ENCODE measurements around the gene THAP4.

THAP4 gene

DNA sequence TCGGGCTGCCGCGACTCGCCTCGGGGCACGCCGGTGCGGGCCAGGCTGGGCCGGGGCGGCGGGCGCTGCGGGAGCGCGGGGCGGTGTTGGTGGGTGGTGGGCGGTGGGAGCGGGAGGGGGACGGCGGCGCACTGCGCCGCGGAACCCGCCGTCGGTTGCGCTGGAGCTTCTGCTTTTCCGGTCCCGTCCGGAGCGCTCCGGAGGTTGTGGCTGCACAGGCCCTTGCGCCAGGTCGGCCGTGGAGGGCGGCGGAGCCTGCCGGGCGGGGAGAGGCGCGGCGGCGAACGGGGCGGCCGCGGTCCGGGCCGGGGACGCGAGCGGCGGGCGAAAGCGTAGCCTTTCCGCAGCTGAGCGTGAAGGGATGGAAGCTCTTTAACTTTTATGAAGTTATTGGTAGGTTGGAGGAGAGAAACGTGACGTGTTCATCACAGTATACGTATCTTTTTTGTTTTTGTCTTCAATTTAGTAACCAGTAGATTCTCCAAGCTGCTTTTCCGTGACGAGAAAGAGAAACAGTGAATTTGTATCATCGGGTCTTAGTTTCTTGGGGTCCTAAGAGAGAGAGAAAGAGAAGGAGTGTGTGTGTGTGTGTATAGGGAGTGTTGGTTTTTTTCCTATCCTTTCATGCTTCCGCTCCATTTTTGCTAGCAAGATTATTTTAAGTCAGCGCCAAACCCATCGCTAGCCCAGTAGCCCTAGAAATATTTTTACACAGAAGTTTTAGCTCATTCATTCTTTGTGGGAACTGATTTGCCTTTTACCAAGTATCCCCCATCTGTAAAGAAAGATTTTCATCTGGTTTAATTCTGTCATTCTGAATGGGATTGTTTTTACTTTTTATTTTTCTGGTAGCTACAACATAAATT, 1.1 kb upstream of the THAP4 start:
- peak; percentile 44 for DNase-seq

DNA sequence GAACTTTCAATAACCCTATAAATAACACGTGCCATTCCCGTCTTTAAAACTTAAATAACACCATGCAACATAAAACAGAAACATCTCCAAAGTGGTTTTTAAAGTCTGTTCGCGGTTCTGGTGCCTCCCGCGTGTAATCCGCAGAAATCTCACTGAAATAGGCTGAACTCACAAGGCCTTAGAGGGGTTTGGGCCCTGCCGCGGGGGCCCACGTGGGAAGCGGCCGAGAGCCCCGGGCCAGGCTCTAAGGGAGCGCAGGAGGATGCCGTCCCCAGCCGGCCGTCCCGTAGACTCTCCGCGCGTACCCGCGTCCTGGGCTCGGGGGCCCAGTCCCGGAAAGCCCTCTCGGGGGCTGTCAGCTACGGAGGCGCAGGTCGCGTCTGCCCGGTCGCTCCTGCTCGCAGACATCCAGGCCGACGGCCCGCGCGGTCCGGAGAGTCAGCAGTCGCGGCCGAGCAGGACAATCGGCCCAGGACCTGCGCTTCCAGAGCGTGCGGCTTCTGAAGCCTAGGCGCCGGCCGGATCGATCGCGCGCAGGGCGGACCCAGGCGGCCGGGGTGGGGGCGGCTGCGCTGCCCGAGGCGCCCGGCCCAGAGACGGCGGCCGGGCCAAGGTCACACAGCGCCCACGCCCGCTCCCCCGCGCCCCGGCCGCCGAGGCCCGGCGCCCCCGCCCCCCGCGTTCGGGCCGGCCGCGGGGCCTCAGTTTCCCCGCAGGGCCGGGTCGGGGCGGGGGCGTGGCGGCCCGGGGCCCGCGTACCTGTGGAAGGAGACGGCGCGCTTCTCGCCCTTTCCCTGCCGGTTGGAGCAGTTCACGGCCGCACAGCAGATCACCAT, 558 bp downstream of the THAP4 start:
- DNase-seq, result peak; percentile 65

DNA sequence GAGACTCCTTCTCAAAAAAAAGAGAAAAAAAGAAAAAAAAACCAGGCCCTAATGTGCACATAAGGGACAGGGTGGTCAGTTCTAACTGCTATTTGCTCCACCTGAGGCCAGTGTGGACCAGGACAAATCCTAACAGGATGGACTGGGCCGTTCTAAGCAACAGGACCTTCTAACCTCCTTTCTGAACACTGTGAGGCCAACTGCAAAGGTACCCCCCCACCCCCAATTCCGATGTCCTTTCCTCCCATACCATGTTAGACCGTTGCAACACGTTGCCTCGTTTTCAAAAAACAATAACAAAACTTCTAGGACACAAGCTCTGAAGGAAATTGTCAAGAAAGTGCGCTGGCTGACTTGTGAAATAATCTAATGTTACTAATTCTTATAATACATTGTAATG, 1.2 kb downstream of the THAP4 start:
- peak; percentile 14 for DNase-seq

GRCh38 chr2:241633561-241633960, 3.4 kb downstream of the THAP4 start:
- DNase-seq, result no peak

DNA sequence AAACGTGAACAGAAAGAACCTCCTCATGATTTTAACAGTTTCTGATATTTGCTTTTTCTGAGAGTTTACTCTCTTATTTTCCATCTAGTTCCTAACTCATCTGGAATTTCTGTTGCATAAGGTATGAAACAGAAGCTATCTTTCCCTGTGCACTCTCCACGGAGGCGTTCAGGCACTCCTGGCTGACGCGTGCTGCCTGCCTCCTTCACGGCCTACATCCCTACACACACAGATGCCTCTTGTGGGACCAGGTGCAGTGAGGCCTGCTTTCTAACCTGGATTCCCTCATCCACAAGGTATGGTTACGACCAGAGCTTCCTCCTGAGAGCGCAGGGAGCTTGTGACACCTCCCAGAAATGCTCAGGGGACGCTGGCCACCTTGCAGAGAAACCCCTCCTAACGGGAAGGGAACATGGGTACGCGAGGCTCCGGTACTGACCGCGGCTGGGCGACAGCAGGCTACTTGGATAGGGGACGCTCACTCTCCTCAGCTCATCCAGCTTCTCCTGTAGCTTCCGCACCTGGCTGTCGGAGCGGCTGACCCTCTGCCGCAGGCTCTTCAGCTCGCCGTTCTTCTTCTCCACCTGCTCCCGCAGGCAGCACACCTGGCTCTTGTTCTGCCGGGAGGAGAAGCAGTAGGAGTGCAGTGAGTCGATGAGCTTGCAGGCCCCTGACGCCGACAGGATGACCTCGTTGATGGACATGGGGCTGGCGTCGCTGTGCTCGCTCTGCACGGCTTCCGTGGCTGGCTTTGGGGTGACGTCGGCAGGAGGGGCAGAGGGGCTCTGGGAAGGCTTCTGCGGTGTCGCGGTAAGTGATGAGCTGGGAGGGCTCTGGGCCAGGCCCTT, 4.3 kb downstream of the THAP4 start:
- DNase-seq, result no peak

GRCh38 chr2:241629762-241630435, 7.1 kb downstream of the THAP4 start:
- no peak for DNase-seq

DNA sequence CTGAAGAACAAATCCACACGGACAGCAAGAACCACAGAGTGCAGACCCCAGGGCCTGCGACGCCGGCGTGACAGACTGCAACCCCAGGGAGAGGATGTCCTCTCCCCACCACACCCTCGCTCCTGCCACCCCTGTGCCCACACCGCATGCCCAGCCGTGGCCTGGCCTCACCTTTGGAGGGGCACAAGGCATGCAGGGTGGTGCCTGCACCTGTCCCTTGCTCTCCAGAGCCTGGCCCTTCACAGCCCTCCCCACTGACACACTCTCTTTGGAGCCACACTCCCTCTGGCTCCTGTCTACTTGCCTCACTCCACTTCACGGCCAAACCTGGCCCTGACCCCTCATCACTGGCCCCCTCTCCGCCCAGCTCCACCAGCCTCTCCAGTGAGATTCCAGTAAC, 9.3 kb downstream of the THAP4 start:
- DNase-seq, result no peak

GRCh38 chr2:241620419-241620769, 16.6 kb downstream of the THAP4 start:
- DNase-seq, result no peak

- no peak for DNase-seq
Measured at GRCh38 chr2:241619597-241620418, 17.1 kb downstream of the THAP4 start.

DNA sequence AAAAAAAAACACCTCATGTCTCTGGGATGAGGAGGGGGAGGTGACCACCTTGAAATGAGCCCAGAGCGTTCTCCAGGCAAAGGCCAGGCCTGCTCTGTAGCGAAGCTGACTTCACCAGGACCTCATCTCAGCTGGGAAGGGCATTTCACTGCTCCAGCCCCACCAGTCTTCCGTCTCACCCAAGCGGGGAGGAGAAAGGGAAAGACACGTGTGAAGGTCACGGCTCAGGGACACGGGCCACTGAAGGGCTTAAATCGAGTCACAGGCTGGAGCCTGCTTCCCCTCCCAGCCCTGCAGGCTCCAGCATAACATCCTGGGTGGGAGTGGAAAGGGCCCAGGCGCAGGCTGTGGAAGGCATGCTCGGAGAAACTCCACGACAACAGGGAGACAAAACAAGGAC, 18.1 kb downstream of the THAP4 start:
- no peak for DNase-seq

GRCh38 chr2:241618296-241618805, 18.6 kb downstream of the THAP4 start:
- no peak for DNase-seq

DNA sequence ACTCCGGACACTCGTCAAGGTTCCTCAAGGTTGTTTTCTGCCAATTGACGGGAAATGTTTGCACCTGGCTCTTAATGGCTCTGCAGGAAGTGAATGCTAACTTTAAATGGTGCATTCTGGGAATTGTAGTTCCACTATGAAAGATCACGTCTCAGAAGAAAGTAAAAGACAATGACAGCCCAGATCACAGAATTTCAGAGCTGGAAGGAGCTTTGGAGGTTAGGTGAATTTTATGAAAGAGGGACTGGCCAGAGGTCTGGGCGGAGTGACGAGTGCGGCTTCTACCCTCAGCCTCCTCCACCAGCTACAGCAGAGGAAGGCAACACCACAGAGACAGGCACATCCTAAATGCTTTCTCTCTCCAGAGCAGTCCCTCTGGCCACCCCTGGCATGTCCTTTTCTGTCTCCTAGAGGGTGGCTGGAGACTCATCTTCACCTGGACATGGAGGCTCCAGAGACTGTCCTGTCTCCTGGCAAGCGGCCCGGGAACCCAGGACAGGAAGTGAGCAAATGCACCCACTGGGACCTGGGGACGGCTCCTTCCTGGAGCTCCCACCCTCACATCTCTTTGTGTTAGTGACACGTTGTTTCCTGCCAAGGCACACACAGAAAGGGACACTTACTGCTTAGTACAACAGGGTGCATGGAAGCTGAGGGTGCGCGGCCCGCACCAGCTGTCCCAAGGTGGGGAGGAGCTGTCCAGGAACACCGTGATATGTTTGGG, 19.4 kb downstream of the THAP4 start:
- DNase-seq, result peak; percentile 48

DNA sequence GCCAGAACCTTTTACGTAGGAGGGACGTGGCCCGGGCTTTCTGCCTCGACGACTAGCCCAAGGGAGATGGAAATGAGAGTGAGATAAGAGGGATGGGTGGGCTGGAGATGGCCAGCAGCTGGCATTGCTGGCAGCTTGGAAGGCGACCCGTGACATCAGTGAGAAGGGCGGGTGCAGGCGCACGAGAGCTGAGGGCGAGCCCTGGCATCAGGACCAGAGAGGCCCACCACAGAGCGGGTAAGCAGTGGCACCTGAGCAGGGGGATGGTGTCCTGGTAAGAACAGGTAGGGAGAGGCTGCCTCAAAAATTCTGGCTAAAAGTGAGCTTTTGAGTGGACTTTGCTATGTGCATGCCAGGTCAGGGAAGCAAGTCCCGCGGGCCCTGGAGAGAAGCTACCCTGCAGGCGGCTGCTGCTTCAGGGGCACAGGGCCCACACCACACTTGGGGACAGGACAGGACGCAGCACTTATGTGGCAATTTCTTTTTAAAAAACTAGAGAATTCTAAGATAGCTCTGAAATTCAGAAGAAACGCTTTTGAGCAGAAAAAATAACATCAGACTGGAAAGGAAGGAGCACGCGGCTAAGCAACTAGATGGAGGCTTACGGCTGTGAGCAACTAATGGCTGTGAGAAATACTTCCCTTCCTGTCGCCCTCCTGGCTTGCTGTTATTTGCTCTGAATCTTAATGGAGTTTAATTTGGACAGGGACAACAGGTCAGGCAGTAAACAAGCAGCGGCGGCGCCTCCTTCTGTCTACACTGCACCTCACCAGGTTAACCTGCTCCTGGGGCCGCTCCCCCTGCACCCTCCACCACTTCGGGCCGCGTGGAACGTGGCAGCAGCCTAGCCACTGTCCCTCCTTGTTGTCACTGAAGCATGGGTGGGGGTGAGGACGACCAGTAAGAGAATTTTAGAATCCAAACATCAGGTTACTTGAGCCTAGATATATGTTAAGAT, 20.5 kb downstream of the THAP4 start:
- no peak for DNase-seq

DNA sequence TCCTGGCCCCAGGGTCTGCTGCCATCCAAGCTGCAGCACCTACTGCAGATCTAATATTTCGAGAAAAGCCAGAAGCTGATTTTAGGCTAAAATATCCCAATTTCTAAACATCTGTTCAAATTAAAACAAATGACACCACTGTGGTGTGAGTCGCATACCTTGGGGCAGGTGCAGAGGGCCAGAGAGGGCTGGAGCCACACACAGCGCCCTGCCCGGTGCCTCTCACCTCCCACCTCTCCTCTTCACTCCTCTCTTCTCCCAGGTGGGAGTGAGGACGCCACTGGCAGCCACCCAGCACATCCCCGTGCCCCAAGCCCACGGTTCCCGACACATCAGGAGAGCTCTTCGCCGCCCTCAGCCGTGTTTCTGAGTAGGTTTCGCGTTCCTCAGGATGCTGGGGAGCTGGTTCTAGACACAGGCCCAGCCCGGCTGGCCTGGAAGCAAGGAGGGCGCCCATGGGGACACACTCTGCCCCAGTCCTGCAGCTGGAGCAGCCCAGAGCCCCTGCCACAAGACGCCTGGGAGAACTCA, 21.4 kb downstream of the THAP4 start:
- no peak for DNase-seq

DNA sequence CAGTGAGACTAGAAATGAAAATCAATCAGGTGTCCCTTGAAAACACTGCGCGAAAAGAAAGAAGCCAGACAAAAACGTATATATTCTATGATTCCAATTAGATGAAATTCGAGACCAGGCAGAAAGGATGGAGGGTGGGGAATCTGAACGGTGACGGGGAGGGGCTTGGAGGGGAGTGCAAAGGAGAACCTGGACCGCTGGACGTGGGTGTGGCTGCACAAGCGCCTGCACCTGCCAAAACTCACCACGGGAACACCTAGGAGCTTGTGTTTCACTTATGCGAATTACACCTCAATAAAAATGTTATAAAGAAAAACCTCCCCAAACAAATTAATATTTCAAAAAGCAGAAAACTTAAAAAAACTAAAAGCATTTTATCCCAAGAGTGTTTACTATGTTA, 21.9 kb downstream of the THAP4 start:
- DNase-seq, result no peak

GRCh38 chr2:241613017-241613780, 23.8 kb downstream of the THAP4 start:
- DNase-seq, result peak; percentile 63

DNA sequence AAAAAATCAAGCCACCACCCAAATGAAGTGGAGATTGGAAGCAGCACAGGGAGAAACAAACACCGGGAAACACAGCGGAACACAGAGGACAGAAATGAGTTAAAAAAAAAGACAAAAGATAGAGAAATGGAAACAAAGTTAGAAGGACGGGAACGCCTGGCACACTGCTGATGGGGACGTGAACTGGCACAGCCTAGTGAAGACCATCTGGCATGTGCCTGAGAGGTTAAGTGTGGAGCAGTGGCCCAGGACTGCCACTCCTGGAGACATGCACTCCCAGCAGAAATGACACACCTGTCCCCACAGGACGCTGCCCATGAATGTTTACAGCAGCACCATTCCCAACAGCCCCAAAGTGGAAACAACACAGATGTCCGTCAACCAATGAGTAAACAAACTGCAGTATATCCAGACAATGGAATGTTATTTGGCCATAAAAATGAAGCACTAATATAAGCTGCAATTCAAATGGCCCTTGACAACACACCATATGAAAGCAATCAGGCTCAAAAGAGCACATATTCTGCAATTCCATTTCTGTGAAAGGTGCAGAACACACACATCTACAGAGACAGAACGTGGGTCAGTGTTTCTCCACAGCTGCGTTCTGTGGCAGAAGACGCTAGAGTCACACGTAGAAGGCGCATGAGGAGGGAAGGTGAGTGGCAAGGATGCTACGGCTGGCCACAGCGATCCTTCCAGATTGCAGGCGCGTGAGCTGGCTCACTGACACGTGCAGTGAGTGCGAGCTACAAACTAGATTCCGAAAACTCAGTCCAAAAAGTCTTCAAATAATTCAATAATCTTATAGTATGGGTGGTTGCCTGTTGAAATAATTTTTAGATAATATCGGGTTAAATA, 24.6 kb downstream of the THAP4 start:
- peak; percentile 17 for DNase-seq
